CD14-positive monocyte (primary cell): ENCODE results near the gene CDC45. TPM values are rescaled to one million over a fixed set of nuclear protein-coding genes. Genes with fewer than 3 reads are reported as not detected.

Experiments
- DNase-seq, 3 donors: peaks; one replicate each; pipeline ENCODE4 v3.0.0-alpha.2; 2011 to 2022
- H2AFZ ChIP-seq: 2 replicates; pipeline ENCODE4 v1.6.0; 2012; ENCODE audit warnings: mild to moderate bottlenecking, low read depth, low read length, inconsistent platforms; ENCODE audit not compliant: insufficient read depth, poor library complexity, severe bottlenecking
- H3K27ac ChIP-seq, 2 donors: 1 replicate in 1 of 2; 2 replicates in 1 of 2; pipeline ENCODE4 v1.5.1; 2012 to 2013; ENCODE audit warnings: low read length in 2 of 2, control low read depth in 1 of 2, inconsistent platforms in 1 of 2, low read depth in 1 of 2, mild to moderate bottlenecking in 1 of 2
- H3K27me3 ChIP-seq, 2 donors: one replicate each; pipeline versions ENCODE4 v1.6.0 to v1.6.1; 2011 to 2013; ENCODE audit warnings: low read length in 2 of 2; ENCODE audit not compliant: control insufficient read depth in 2 of 2, insufficient read depth in 2 of 2
- H3K36me3 ChIP-seq, 2 donors: replicated peaks in 1 of 2; 1 replicate in 1 of 2; 2 replicates in 1 of 2; pipeline versions ENCODE4 v1.5.1 to v1.6.1; 2012 to 2013; ENCODE audit warnings: low read length in 2 of 2, control low read depth in 1 of 2, inconsistent platforms in 1 of 2, mild to moderate bottlenecking in 1 of 2; ENCODE audit not compliant: insufficient read depth in 2 of 2, control insufficient read depth in 1 of 2
- H3K4me1 ChIP-seq, 2 donors: 1 replicate in 1 of 2; 2 replicates in 1 of 2; pipeline versions ENCODE4 v1.5.1 to v1.6.1; 2012 to 2013; ENCODE audit warnings: low read length in 2 of 2, control low read depth in 1 of 2, inconsistent platforms in 1 of 2, mild to moderate bottlenecking in 1 of 2, moderate library complexity in 1 of 2; ENCODE audit not compliant: insufficient read depth in 2 of 2, control insufficient read depth in 1 of 2
- H3K4me2 ChIP-seq: replicated peaks from 2 replicates; pipeline ENCODE3; 2012; ENCODE audit warnings: low read length, moderate library complexity, mild to moderate bottlenecking; ENCODE audit not compliant: poor library complexity, severe bottlenecking; ENCODE audit errors: extremely low read depth
- H3K4me3 ChIP-seq, 3 experiments: fragments of 200-600 bp in 1 of 3; sonication (generic) in 1 of 3; replicated peaks in 1 of 3; 1 replicate in 2 of 3; 2 replicates in 1 of 3; pipeline ENCODE4 v1.5.1; 2011 to 2013; ENCODE audit warnings: low read length in 3 of 3, mild to moderate bottlenecking in 3 of 3, control low read depth in 2 of 3, low read depth in 2 of 3, inconsistent platforms in 1 of 3, moderate library complexity in 1 of 3
- H3K79me2 ChIP-seq: 2 replicates; pipeline ENCODE4 v1.6.0; 2012; ENCODE audit warnings: mild to moderate bottlenecking, control low read depth, inconsistent platforms, low read length, moderate library complexity; ENCODE audit not compliant: insufficient read depth
- H3K9ac ChIP-seq: 2 replicates; pipeline ENCODE4 v1.6.0; 2017; ENCODE audit warnings: low read length, mild to moderate bottlenecking; ENCODE audit not compliant: insufficient read depth, poor library complexity, severe bottlenecking
- H3K9me3 ChIP-seq, 2 donors: replicated peaks in 1 of 2; 1 replicate in 1 of 2; 2 replicates in 1 of 2; pipeline versions ENCODE4 v1.5.1 to v1.6.1; 2012 to 2013; ENCODE audit warnings: low read length in 2 of 2, control low read depth in 1 of 2; ENCODE audit not compliant: control insufficient read depth in 1 of 2, insufficient read depth in 1 of 2
- H4K20me1 ChIP-seq: 2 replicates; pipeline ENCODE4 v1.6.0; 2012; ENCODE audit warnings: mild to moderate bottlenecking, low read length, control low read depth, moderate library complexity; ENCODE audit not compliant: insufficient read depth
- H3K27ac Mint-ChIP-seq, 7 donors: one replicate each; pipeline ENCODE4 v1.8.0; 2020; ENCODE audit warnings: mild to moderate bottlenecking in 7 of 7, mixed read lengths in 7 of 7, moderate library complexity in 6 of 7, inconsistent platforms in 2 of 7
- H3K27me3 Mint-ChIP-seq, 3 donors: one replicate each; pipeline ENCODE4 v1.8.0; 2021 to 2022; ENCODE audit warnings: low read depth in 3 of 3, mild to moderate bottlenecking in 3 of 3, mixed read lengths in 3 of 3, moderate library complexity in 3 of 3, inconsistent platforms in 1 of 3
- H3K36me3 Mint-ChIP-seq, 2 donors: one replicate each; pipeline ENCODE4 v1.8.0; 2020; ENCODE audit warnings: mixed read lengths in 2 of 2, inconsistent platforms in 1 of 2, mild to moderate bottlenecking in 1 of 2
- H3K4me1 Mint-ChIP-seq: one replicate; pipeline ENCODE4 v1.8.0; 2020; ENCODE audit warnings: mild to moderate bottlenecking, mixed read lengths
- H3K4me3 Mint-ChIP-seq, 2 donors: one replicate each; pipeline ENCODE4 v1.8.0; 2020; ENCODE audit warnings: mild to moderate bottlenecking in 2 of 2, mixed read lengths in 2 of 2, moderate library complexity in 1 of 2
- H3K9me3 Mint-ChIP-seq, 7 donors: one replicate each; pipeline ENCODE4 v1.8.0; 2020 to 2022; ENCODE audit warnings: mixed read lengths in 7 of 7, mild to moderate bottlenecking in 6 of 7, moderate library complexity in 6 of 7, inconsistent platforms in 2 of 7
- CTCF ChIP-seq: fragments of 200-600 bp; IDR thresholded peaks from one replicate; pipeline ENCODE4 v1.8.0; 2022; ENCODE audit warnings: antibody characterized with exemption, mild to moderate bottlenecking
- WGBS: methylation state at CpG from one replicate; pipeline ENCODE4 v1.1.5; 2013; ENCODE audit warnings: missing lambda C conversion rate; ENCODE audit not compliant: insufficient coverage; 5-methylcytosine and 5-hydroxymethylcytosine counted together
- intact Hi-C, 2 donors: fragments of 100-400 bp; cut with micrococcal nuclease; formaldehyde crosslinking; loops; one replicate each; pipeline versions ENCODE4 v1.15.0 to v1.15.1; 2023
- polyA plus RNA-seq, 3 donors: library from polyadenylated mRNA; depleted of rRNA in 1 of 3; unstranded in 2 of 3; stranded (reverse) in 1 of 3; fragments of 300-500 nt in 2 of 3; fragments of >200 nt in 1 of 3; fragmentation: Illumina TruSeq in 2 of 3; gene quantifications; 1 replicate in 2 of 3; 2 replicates in 1 of 3; pipeline ENCODE4 v1.2.3, GENCODE V29; 2012 to 2021

Gene CDC45
- polyA plus RNA-seq, 3 donors = 0.04 TPM; not detected in 2

DNA sequence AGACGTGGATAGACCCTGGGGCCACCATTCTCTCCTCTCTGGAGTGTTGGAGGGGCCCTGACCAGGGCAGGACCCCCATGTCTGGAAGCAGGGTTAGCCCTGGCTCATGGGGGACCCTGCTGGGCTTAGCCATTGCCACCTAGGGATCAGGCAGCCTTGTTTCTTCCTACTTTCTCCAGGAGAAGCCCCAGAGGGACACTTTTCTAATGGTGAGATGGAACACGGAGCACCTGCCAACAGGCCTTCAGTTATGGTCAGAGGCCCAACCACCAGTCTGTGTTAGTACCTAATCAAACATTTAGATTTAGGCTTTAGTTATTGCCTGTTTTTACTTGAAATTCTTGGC, 30.3 kb upstream of the CDC45 start:
- peaks cover 16 to 26% of the 10 kb centered on the region in 2 donors for H3K4me1 ChIP-seq
- H4K20me1 ChIP-seq = peaks cover 12% of the 10 kb centered on the region
- Mint-ChIP-seq H3K4me3 (no peak overlapping the region), H3K9me3 (peaks cover 0 to 1% (median 0%) of the 10 kb centered on the region in 7 donors), H3K4me1 (peaks cover 23% of the 10 kb centered on the region), H3K27me3 (no peaks in the 10 kb centered on the region), H3K27ac (peak overlapping the region in 1 of 7 donors; percentile 21), H3K36me3 (peaks cover 45 to 50% of the 10 kb centered on the region in 2 donors)
- WGBS = 75% methylated on average over 1 of the region's 2 CpGs
- no peak overlapping the region for H3K4me2 ChIP-seq
- H3K4me3 ChIP-seq = no peak overlapping the region
- no peaks in the 10 kb centered on the region for H3K9me3 ChIP-seq
- TF ChIP-seq CTCF = no peak
- no peak for DNase-seq
- peaks cover 33% of the 10 kb centered on the region for H3K79me2 ChIP-seq
- H3K27ac ChIP-seq = no peak overlapping the region
- H3K36me3 ChIP-seq = peaks cover 32 to 49% of the 10 kb centered on the region in 2 donors
- no peak overlapping the region for H3K9ac ChIP-seq
- H2AFZ ChIP-seq = no peak overlapping the region
- intact Hi-C loops = no loop called here
- no peaks in the 10 kb centered on the region for H3K27me3 ChIP-seq

- 100% methylated on average over 2 of the region's 8 CpGs for WGBS
Measured at GRCh38 chr22:19450363-19451175, 29.2 kb upstream of the CDC45 start.

More at GRCh38 chr22:19450363-19451175, 29.2 kb upstream of the CDC45 start:
- no peak overlapping the region for H3K9ac ChIP-seq
- Mint-ChIP-seq H3K27me3 (no peaks in the 10 kb centered on the region), H3K9me3 (peaks cover 0 to 1% (median 0%) of the 10 kb centered on the region in 7 donors), H3K27ac (no peak overlapping the region), H3K4me1 (peaks cover 20% of the 10 kb centered on the region), H3K4me3 (no peak overlapping the region), H3K36me3 (peaks cover 48 to 52% of the 10 kb centered on the region in 2 donors)
- H3K27me3 ChIP-seq = no peaks in the 10 kb centered on the region
- no peak for DNase-seq
- H4K20me1 ChIP-seq = peaks cover 5% of the 10 kb centered on the region
- H3K9me3 ChIP-seq = no peaks in the 10 kb centered on the region
- H3K4me1 ChIP-seq = peaks cover 16 to 26% of the 10 kb centered on the region in 2 donors
- H3K27ac ChIP-seq = no peak overlapping the region
- no peak overlapping the region for H2AFZ ChIP-seq
- H3K79me2 ChIP-seq = peaks cover 21% of the 10 kb centered on the region
- H3K4me3 ChIP-seq = no peak overlapping the region
- no peak overlapping the region for H3K4me2 ChIP-seq
- intact Hi-C loops = no loop called here
- H3K36me3 ChIP-seq = peaks cover 41 to 55% of the 10 kb centered on the region in 2 donors
- TF ChIP-seq CTCF = no peak
